A673 (cell line): ENCODE results near the gene HOXC10.

ENCODE experiments used
- CTCF ChIP-seq: fragments of 300-800, 200-600 bp; sonication (generic); conservative IDR thresholded peaks from 2 replicates; pipeline ENCODE4 v1.5.1; 2017; ENCODE audit warnings: low read depth, mild to moderate bottlenecking, antibody characterized with exemption, low read length, moderate library complexity, mixed read lengths
- EZH2 ChIP-seq: fragments of 200-600 bp; sonication (generic); IDR thresholded peaks from 2 replicates; pipeline ENCODE4 v1.6.1; 2017; ENCODE audit warnings: borderline replicate concordance, low read depth, mild to moderate bottlenecking, mixed read lengths, antibody characterized with exemption, low read length; ENCODE audit not compliant: poor library complexity, severe bottlenecking

- no peak for TF ChIP-seq CTCF
- TF ChIP-seq EZH2: no peak
These were observed 33.6 kb downstream of the HOXC10 start for GRCh38 chr12:54018468-54018984.
